ENCODE results near the gene CARS1. TPM values are rescaled to one million over a fixed set of nuclear protein-coding genes. Genes with fewer than 3 reads are reported as not detected.
A peak's percentile ranks its signal among the peaks of the same experiment; 100 is the strongest.
"Not testable (repeated sequence)": the region's sequence is repeated elsewhere in the genome, so short reads cannot be mapped to it uniquely, and the experiment has no call there.

CARS1 gene
- total RNA-seq, 1 experiment from 2014 or later: 120 TPM

DNA sequence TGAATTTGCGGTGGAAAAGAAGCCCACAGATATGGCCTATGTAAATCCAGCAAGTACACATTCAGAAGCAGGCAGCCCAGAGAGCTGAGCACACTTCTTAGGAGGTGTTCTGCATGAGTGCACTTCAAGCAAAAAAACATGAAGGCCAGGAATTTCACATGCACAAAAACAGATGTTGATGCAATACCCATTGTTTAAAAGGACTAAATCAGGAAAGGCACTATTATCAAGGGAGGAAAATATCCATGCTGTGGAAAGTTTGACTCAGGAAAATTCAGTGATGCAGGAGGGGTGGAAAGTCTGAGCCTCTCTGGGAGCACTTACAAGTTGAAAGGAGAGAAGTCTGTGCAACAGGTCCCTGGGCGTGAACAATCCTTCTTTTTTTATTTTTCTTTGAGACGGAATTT is 15.8 kb upstream of the CARS1 start:
- ATAC-seq (0 out of 2 replicates have a peak, but pooled peaks have one; percentile 7), DNase-seq (ENCODE audit: low read depth, low spot score) (no peak)
- Histone ChIP-seq H3K27me3 (ENCODE audit: control insufficient read depth, insufficient read depth, low read length) (no peaks in the 10 kb centered on the region), H3K4me1 (ENCODE audit: control insufficient read depth, insufficient read depth, low read length) (no peaks in the 10 kb centered on the region), H3K4me3 (ENCODE audit: low read depth in 2 of 2, low read length in 2 of 2) (no peak overlapping the region), H3K27ac (ENCODE audit: low read length) (no peak overlapping the region), H3K9me3 (ENCODE audit: control insufficient read depth, insufficient read depth, low read depth, low read length) (no peaks in the 10 kb centered on the region), H3K36me3 (ENCODE audit: control insufficient read depth, insufficient read depth, low read length) (no peaks in the 10 kb centered on the region)
- TF ChIP-seq, protein P1, sequence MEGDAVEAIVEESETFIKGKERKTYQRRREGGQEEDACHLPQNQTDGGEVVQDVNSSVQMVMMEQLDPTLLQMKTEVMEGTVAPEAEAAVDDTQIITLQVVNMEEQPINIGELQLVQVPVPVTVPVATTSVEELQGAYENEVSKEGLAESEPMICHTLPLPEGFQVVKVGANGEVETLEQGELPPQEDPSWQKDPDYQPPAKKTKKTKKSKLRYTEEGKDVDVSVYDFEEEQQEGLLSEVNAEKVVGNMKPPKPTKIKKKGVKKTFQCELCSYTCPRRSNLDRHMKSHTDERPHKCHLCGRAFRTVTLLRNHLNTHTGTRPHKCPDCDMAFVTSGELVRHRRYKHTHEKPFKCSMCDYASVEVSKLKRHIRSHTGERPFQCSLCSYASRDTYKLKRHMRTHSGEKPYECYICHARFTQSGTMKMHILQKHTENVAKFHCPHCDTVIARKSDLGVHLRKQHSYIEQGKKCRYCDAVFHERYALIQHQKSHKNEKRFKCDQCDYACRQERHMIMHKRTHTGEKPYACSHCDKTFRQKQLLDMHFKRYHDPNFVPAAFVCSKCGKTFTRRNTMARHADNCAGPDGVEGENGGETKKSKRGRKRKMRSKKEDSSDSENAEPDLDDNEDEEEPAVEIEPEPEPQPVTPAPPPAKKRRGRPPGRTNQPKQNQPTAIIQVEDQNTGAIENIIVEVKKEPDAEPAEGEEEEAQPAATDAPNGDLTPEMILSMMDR (IDR thresholded peaks at IDR 0.05): no peak
- TF ChIP-seq REST (IDR thresholded peaks at IDR 0.05; ENCODE audit: insufficient read depth in 1 of 2, low read depth in 2 of 2, low read length in 1 of 2) (no peak), SIN3A (IDR thresholded peaks at IDR 0.05; ENCODE audit: borderline replicate concordance, insufficient read depth, low read depth, low read length) (no peak), TCF7L2 (IDR thresholded peaks at IDR 0.05; ENCODE audit: low read depth, low read length) (no peak), POLR2AphosphoS5 (IDR thresholded peaks at IDR 0.05; ENCODE audit: low read depth, low read length) (no peak)
- no TSS peak for BruUV-seq (replicated peaks)
- in situ Hi-C loops (cut with HindIII; ENCODE audit: low pct_unique_long_range_greater_than_20kb, low sequenced_read_pairs): no loop called here
- intact Hi-C loops (cut with micrococcal nuclease; ENCODE audit: unreplicated experiment): no loop called here
- ChIA-PET POLR2A (interaction anchor here (0.6 to 0.7 kb wide), 2 partner anchors 9 to 17 kb away, joined by 7 to 8 read pairs; no protein-coding TSS in a partner anchor), CTCF (interaction anchor here (0.5 to 0.8 kb wide), 3 partner anchors 35 to 135 kb away, joined by 3 to 9 read pairs (median 6); no protein-coding TSS in a partner anchor)

DNA sequence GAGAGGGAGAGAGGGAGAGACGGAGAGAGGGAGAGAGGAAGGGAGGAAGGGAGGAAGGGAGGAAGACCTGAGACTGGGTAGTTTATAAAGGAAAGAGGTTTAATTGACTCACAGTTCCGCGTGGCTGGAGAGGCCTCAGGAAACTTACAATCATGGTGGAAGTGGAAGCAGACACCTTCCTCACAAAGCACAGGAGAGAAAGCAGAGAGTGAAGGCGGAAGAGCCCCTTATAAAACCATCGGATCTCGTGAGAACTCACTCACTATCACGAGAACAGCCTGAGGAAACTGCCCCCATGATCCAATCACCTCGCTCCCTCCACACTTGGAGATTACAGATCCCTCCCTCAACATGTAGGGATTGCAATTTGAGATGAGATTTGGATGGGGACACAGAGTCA is 12.2 kb upstream of the CARS1 start:
- H3K4me1 ChIP-seq (ENCODE audit: control insufficient read depth, insufficient read depth, low read length): no peaks in the 10 kb centered on the region
- POLR2A ChIA-PET: no interaction called here
- CTCF ChIA-PET: no interaction called here
- H3K4me3 ChIP-seq (ENCODE audit: low read depth in 2 of 2, low read length in 2 of 2): no peak overlapping the region
- ATAC-seq: no peak
- intact Hi-C loops (cut with micrococcal nuclease; ENCODE audit: unreplicated experiment): no loop called here
- no peak for DNase-seq (ENCODE audit: low read depth, low spot score)
- no peak overlapping the region for H3K27ac ChIP-seq (ENCODE audit: low read length)
- BruUV-seq (replicated peaks): no TSS peak
- TF ChIP-seq TCF7L2 (IDR thresholded peaks at IDR 0.05; ENCODE audit: low read depth, low read length) (no peak), POLR2AphosphoS5 (IDR thresholded peaks at IDR 0.05; ENCODE audit: low read depth, low read length) (no peak), SIN3A (IDR thresholded peaks at IDR 0.05; ENCODE audit: borderline replicate concordance, insufficient read depth, low read depth, low read length) (no peak), REST (IDR thresholded peaks at IDR 0.05; ENCODE audit: insufficient read depth in 1 of 2, low read depth in 2 of 2, low read length in 1 of 2) (no peak)
- TF ChIP-seq, protein P1 (IDR thresholded peaks at IDR 0.05): no peak
- in situ Hi-C loops (cut with HindIII; ENCODE audit: low pct_unique_long_range_greater_than_20kb, low sequenced_read_pairs): no loop called here
- no peaks in the 10 kb centered on the region for H3K27me3 ChIP-seq (ENCODE audit: control insufficient read depth, insufficient read depth, low read length)
- no peaks in the 10 kb centered on the region for H3K9me3 ChIP-seq (ENCODE audit: control insufficient read depth, insufficient read depth, low read depth, low read length)
- no peaks in the 10 kb centered on the region for H3K36me3 ChIP-seq (ENCODE audit: control insufficient read depth, insufficient read depth, low read length)

- CTCF ChIA-PET: interaction anchor here (0.8 kb wide), 1 partner anchor 666 kb away, joined by 3 read pairs; the partner anchor contains the start of gene TSSC4
- H3K4me1 ChIP-seq (ENCODE audit: control insufficient read depth, insufficient read depth, low read length); H3K27ac ChIP-seq (ENCODE audit: low read length); intact Hi-C loops (cut with micrococcal nuclease; ENCODE audit: unreplicated experiment); POLR2A ChIA-PET; in situ Hi-C loops (cut with HindIII; ENCODE audit: low pct_unique_long_range_greater_than_20kb, low sequenced_read_pairs); H3K36me3 ChIP-seq (ENCODE audit: control insufficient read depth, insufficient read depth, low read length); H3K4me3 ChIP-seq (ENCODE audit: low read depth in 2 of 2, low read length in 2 of 2); ATAC-seq; H3K27me3 ChIP-seq (ENCODE audit: control insufficient read depth, insufficient read depth, low read length); H3K9me3 ChIP-seq (ENCODE audit: control insufficient read depth, insufficient read depth, low read depth, low read length); DNase-seq (ENCODE audit: low read depth, low spot score); BruUV-seq (replicated peaks): not testable (repeated sequence)
Observed at GRCh38 chr11:3066308-3066707, 9.1 kb upstream of the CARS1 start.
